Stomach (tissue), 4 donors: ENCODE measurements around the gene INPP5K.

Experiments
- CTCF ChIP-seq, 7 experiments: fragments of 450-650 bp in 4 of 7; fragments of 200-600 bp in 3 of 7; sonication (generic) in 3 of 7; IDR thresholded peaks; one replicate each; pipeline ENCODE4 v1.5.1; 2016 to 2019; ENCODE audit warnings: antibody characterized with exemption in 7 of 7, control low read depth in 2 of 7, mild to moderate bottlenecking in 1 of 7
- POLR2A ChIP-seq, 4 donors: fragments of 450-650 bp; IDR thresholded peaks; one replicate each; pipeline ENCODE4 v1.6.1; 2016; ENCODE audit warnings: antibody characterized with exemption in 4 of 4, control low read depth in 2 of 4, mild to moderate bottlenecking in 1 of 4, moderate library complexity in 1 of 4

GRCh38 chr17:1560858-1561355 is 44.5 kb upstream of the INPP5K start:
- TF ChIP-seq CTCF (IDR thresholded peaks at IDR 0.05) (no peak), POLR2A (IDR thresholded peaks at IDR 0.05) (no peak)
